Body of pancreas (tissue), 4 donors: ENCODE data around the gene HACD2.

Experiments
- CTCF ChIP-seq, 7 experiments: fragments of 450-650 bp in 4 of 7; fragments of 200-600 bp in 3 of 7; sonication (generic) in 3 of 7; IDR thresholded peaks; one replicate each; pipeline ENCODE4 v1.5.1; 2016 to 2019; ENCODE audit warnings: antibody characterized with exemption in 7 of 7
- POLR2A ChIP-seq, 3 donors: fragments of 450-650 bp; IDR thresholded peaks; one replicate each; pipeline ENCODE4 v1.6.1; 2016; ENCODE audit warnings: antibody characterized with exemption in 3 of 3, mild to moderate bottlenecking in 2 of 3

- TF ChIP-seq CTCF (IDR thresholded peaks at IDR 0.05) (no peak), POLR2A (IDR thresholded peaks at IDR 0.05) (no peak)
Measured at GRCh38 chr3:123629747-123630047, 44.8 kb upstream of the HACD2 start.
